Embryonic facial prominence (tissue), 1 donor: ENCODE measurements around the gene GFOD2.
"Not testable (repeated sequence)": the region's sequence is repeated elsewhere in the genome, so short reads cannot be mapped to it uniquely, and the experiment has no call there.

Experiments
- DNase-seq: peaks from one replicate; pipeline ENCODE4 v3.0.0-alpha.2; 2016; ENCODE audit errors: extremely low spot score

The GFOD2 gene

GRCh38 chr16:67719048-67719777 is at the start of gene GFOD2:
TSS of gene GFOD2 (minus strand) at chr16:67719316. CDS start at chr16:67685715, 33,601 bp downstream.
- DNase-seq = peak; percentile 86

- no peak for DNase-seq
These were observed 48.8 kb upstream of the GFOD2 start for GRCh38 chr16:67767953-67768352.

DNA sequence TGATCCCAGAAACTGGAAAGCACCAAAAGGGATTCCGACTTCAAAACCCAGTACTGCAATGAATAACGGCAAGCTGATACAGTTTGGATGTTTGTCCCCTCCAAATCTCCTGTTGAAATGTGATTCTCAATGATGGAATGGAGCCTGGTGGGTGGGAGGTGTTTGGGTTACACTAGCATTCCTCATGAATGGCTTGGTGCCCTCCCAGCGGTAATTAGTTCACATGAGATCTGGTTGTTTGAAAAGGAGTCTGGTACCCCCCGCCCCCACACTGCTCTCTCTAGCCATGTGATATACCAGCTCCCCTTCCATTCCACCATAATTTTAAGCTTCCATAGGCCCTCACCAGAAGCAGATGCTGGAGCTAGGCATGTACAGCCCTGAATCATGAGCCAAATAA is 47.2 kb upstream of the GFOD2 start:
- no peak for DNase-seq

DNA sequence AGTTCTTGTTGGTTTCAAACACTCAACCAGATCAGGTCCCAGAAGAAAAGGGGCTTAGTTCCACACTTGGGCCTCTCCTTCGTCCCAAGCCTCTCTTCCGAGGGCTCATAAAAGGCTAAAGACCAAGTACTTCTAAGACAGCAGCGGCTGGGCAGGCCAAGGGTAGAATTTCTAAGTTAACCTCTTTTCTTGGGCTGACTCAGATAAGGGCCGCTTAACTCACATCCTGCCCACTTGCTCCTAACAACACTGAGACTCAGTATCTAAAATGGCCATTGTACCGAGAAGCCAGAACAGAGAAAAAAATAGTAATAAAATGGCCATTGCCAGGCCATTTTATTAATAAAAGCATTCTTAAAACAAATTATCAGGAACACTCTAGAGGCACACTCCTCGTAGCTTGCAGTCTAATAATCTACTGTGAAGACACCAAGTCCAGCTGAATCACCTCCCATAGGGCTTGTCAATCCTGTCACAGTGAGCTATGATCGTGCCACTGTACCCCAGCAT is 45.1 kb upstream of the GFOD2 start:
- no peak for DNase-seq

- DNase-seq = no peak
These were observed 44.0 kb upstream of the GFOD2 start for GRCh38 chr16:67763066-67763465.

- no peak for DNase-seq
These were observed 43.3 kb upstream of the GFOD2 start for GRCh38 chr16:67762385-67762784.

DNA sequence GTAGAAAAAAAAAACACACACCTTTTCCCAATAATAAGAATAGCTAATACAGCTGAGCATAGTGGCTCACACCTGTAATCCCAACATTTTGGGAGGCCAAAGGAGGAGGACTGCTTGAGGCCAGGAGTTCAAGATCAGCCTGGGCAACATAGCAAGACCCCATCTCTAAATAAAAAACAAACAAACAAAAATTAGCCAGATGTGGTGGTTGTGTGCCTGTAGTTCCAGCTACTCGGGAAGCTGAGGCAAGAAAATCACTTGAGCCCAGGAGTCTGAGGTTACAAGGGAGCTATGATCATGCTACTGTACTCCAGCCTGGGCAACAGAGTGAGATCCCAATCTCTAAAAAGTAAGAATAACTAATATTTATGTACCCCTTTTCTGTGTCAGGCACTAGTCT is 42.8 kb upstream of the GFOD2 start:
- no peak for DNase-seq

GRCh38 chr16:67760956-67761230 is 41.8 kb upstream of the GFOD2 start:
- DNase-seq = no peak

DNA sequence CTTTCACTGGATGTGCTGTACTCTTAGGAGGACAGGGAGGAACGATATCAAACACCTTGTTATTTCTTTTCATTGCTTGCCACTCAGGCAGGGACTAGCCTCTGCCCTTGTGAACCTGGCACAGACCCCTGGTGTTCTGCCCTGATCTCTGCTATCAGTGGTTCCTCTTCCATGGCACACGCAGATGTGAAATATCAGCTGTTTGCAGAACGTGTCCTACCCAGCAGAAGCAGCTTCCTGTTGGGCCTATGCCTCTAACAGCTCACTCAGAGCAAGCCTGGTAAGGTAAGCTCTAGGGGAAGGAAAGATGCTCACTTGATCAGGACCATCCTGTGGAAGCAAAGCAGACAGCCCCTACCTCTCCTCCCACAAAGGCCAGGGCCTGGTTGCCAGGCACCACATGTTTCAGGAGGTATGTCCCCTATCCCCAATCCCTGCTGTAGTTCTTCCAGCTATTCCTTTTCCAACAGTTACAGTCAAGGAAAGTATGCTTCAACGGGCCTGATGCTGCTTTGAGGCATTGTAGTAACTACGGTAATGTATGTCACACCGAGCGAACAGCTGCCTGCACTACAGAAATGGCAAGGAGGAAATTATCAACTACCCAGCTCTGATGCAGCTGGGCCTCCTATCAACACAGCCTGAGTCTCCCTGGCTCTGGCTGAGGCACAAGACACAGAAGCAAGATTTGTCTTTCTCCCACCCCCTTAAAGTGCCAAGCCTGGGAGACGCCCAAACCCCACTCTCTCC is 41.3 kb upstream of the GFOD2 start:
- no peak for DNase-seq

GRCh38 chr16:67758966-67759365 is 39.9 kb upstream of the GFOD2 start:
- DNase-seq = no peak

GRCh38 chr16:67758006-67758405 is 38.9 kb upstream of the GFOD2 start:
- no peak for DNase-seq

DNA sequence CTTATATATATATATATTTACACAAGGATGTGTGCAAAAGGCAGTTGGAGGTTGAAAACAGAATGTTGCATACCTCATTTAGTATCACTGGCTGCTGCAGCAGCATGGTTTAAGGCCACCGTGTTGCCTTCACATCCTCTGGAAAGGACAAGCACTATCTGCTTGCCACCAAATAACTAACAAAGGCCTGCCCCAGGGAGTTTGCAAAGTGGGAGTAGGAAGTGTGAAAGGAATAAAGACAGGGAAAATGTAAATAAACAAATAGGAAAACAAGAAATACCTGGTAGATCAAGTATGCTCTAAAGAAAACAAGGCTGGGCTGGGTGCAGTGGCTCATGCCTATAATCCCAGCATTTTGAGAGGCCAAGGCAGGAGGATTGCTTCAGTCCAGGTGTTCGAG is 33.5 kb upstream of the GFOD2 start:
- no peak for DNase-seq

- DNase-seq = not testable (repeated sequence)
These were observed 32.2 kb upstream of the GFOD2 start for GRCh38 chr16:67751331-67751730.

- no peak for DNase-seq
These were observed 31.4 kb upstream of the GFOD2 start for GRCh38 chr16:67750466-67750865.

DNA sequence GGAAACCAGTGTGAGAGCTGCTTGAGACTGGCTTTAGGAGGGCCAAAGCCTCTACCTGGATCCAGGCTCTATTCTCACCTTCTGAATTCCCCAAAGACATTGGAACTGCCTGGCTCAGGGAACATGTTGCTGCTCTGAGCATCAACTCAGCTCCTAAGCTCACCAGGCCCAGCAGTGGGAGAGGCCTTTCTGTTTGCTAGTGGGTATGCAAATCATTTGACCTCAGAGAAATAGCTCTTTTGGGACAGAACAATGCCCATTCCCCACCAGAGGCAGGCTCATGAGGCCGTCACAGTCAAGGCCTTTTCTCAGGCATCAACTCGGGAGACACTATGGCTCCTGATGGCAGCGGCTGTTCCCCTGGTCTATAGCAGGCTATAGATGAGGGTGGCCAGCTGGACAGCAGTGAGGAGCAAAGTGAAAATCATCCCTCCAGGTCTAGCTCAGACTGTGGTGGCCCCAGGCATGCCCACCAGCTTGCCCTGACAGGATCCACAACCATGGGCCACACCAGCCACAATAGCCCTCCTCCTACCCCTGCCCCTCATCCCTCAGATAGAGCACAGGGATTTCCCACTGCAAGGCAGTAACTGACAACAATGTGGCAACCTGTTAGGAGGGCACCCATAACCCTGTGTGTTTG is 30.4 kb upstream of the GFOD2 start:
- no peak for DNase-seq

GRCh38 chr16:67748834-67749233 is 29.7 kb upstream of the GFOD2 start:
- no peak for DNase-seq

GRCh38 chr16:67746846-67747245 is 27.7 kb upstream of the GFOD2 start:
- DNase-seq = no peak

DNA sequence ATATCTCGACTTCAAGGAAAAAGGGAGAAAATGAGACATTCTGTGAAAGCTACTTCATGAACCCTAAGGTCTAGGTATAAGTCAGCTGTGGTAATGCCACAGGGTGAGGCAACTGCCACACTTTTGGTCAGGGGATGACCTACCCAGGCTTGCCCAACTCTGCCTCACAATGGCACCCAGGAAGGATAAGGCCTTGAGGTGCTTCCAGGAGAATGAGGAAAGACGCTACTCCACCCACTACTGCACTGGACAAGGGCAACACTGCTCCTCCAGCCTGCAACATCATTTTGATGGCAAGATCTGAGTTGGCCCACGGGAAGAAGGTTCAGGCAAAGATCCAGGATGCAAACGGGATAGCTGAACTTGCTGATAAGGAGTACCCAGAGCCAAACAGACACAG is 22.0 kb upstream of the GFOD2 start:
- DNase-seq = no peak

DNA sequence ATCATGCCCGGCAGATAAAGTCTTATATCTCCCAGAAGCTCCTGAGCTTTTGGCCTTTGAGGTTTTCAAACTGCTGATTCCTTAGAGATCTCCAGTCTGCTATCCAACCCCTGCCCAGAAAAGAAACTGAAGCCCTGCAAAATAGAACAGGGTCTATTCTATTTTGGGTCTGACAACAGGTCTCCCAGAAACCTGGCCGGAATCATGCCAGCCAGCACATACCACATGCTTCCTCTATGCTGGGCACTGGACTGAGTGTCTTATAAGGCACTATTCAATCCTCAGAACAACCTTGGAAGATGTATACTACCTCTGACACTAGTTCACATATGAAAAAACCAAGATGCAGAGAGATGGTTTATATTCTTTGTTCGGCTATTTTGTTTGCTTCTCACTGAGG is 21.3 kb upstream of the GFOD2 start:
- no peak for DNase-seq

- DNase-seq = no peak
These were observed 17.7 kb upstream of the GFOD2 start for GRCh38 chr16:67736858-67737257.

- no peak for DNase-seq
These were observed 15.7 kb upstream of the GFOD2 start for GRCh38 chr16:67734731-67735201.

DNA sequence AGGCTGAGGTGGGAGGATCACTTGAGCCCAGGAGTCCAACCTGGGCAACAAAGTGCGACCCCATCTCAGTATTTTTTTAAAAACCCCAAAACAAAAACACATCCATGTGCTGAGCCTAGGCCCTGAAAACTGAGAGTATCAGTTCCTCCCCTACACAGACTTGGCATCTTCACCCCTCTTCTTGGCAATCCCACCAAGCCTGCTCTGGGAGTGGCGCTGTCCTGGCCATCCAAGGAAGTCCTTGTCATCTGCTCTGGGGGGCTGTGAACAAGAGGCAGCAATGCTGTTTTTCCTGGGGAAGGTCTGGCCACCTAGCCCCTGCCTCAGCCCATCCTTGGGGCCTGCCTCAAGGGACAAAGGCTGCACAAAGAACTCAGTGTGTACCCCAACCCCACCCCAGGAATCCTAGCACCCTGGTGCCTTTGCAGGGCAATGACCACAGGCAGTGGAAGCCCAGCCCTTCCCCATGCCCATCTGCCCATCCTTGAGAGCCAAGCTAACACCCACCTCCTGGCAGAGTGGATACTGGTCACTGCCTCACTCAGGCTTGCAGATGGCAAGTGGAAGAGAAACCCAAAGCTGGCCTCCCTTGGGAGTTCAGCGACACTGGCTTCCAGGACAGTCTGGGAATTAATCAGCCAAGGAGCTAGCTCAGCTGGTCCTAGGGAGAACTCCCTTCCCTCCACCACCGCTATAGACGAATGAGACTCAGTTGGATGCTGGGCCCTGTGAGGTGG is 14.8 kb upstream of the GFOD2 start:
- DNase-seq = no peak
